H1 (cell line): ENCODE measurements around the gene HBM. TPM values are rescaled to one million over a fixed set of nuclear protein-coding genes. Genes with fewer than 3 reads are reported as not detected.

Experiments
- CTCF ChIA-PET: fragments of 300-600 bp; sonication (Branson Sonifier 250); formaldehyde crosslinking; loops from one replicate; lab custom pipeline; 2021; ENCODE audit not compliant: partially characterized antibody; lab: Charles Lee
- POLR2A ChIA-PET: fragments of 300-600 bp; sonication (Branson Sonifier 250); formaldehyde crosslinking; loops from one replicate; lab custom pipeline; 2021; ENCODE audit warnings: inconsistent platforms; ENCODE audit not compliant: partially characterized antibody; lab: Charles Lee
- DNase-seq, 2 experiments: peaks; one replicate each; pipeline versions ENCODE4 v3.0.0 to v3.0.0-alpha.2; 2010 to 2022; ENCODE audit warnings: low spot score in 2 of 2, low read depth in 1 of 2, mixed read lengths in 1 of 2
- FAIRE-seq: peaks from 2 replicates; lab custom pipeline; 2011; peaks lifted over from hg19 to GRCh38; lab: Jason Lieb, UNC
- H2AFZ ChIP-seq: 2 replicates; pipeline ENCODE4 v1.8.1; 2012; ENCODE audit warnings: low read length, inconsistent platforms
- H2AK5ac ChIP-seq: 2 replicates; pipeline ENCODE4 v1.6.1; 2013; ENCODE audit warnings: low read depth, low read length
- H2BK120ac ChIP-seq: replicated peaks from 2 replicates; pipeline ENCODE3; 2013; ENCODE audit warnings: low read depth, low read length, inconsistent platforms
- H2BK12ac ChIP-seq: 2 replicates; pipeline ENCODE4 v1.6.1; 2013; ENCODE audit warnings: low read depth, low read length
- H2BK15ac ChIP-seq: 2 replicates; pipeline ENCODE4 v1.6.1; 2013; ENCODE audit warnings: low read length
- H2BK20ac ChIP-seq: 2 replicates; pipeline ENCODE4 v1.6.1; 2013; ENCODE audit warnings: low read length
- H2BK5ac ChIP-seq: 2 replicates; pipeline ENCODE4 v1.6.1; 2013; ENCODE audit warnings: low read depth, low read length
- H3K14ac ChIP-seq: 2 replicates; pipeline ENCODE4 v1.6.1; 2013; ENCODE audit warnings: inconsistent platforms; ENCODE audit not compliant: insufficient read length
- H3K18ac ChIP-seq: 2 replicates; pipeline ENCODE4 v1.6.1; 2013; ENCODE audit warnings: low read length; ENCODE audit errors: extremely low read depth
- H3K23ac ChIP-seq: 2 replicates; pipeline ENCODE4 v1.6.1; 2013; ENCODE audit warnings: inconsistent platforms; ENCODE audit not compliant: insufficient read length
- H3K23me2 ChIP-seq: 2 replicates; pipeline ENCODE4 v1.6.1; 2013; ENCODE audit warnings: low read depth, low read length
- H3K27ac ChIP-seq: 2 replicates; pipeline ENCODE4 v1.6.1; 2011; ENCODE audit warnings: low read depth, low read length, inconsistent platforms
- H3K27me3 ChIP-seq, 4 experiments: replicated peaks in 1 of 4; 1 replicate in 1 of 4; 2 replicates in 3 of 4; pipeline versions ENCODE4 v1.6.1 to v1.8.1; 2011 to 2013; ENCODE audit warnings: low read length in 3 of 4, mild to moderate bottlenecking in 3 of 4, inconsistent platforms in 2 of 4, mixed read lengths in 2 of 4, moderate library complexity in 1 of 4; ENCODE audit not compliant: control insufficient read depth in 3 of 4, insufficient read depth in 3 of 4; ENCODE audit errors: extremely low read depth in 1 of 4
- H3K36me3 ChIP-seq, 4 experiments: 2 replicates each; pipeline versions ENCODE4 v1.6.1 to v1.8.1; 2011 to 2013; ENCODE audit warnings: mild to moderate bottlenecking in 4 of 4, low read length in 3 of 4, moderate library complexity in 2 of 4, control low read depth in 1 of 4, inconsistent platforms in 1 of 4; ENCODE audit not compliant: insufficient read depth in 4 of 4, control insufficient read depth in 2 of 4
- H3K4ac ChIP-seq: replicated peaks from 2 replicates; pipeline ENCODE3; 2013; ENCODE audit warnings: low read length, low read depth, mixed read lengths, inconsistent platforms; ENCODE audit not compliant: insufficient read length
- H3K4me1 ChIP-seq, 4 experiments: replicated peaks in 1 of 4; 1 replicate in 1 of 4; 2 replicates in 3 of 4; pipeline versions ENCODE4 v1.6.1 to v1.8.1; 2011 to 2013; ENCODE audit warnings: low read length in 3 of 4, inconsistent platforms in 2 of 4, mixed read lengths in 1 of 4; ENCODE audit not compliant: insufficient read depth in 4 of 4, control insufficient read depth in 3 of 4
- H3K4me2 ChIP-seq, 2 experiments: 2 replicates each; pipeline versions ENCODE4 v1.6.1 to v1.8.1; 2011 to 2013; ENCODE audit warnings: low read depth in 2 of 2, low read length in 2 of 2, control low read depth in 1 of 2, inconsistent platforms in 1 of 2, mild to moderate bottlenecking in 1 of 2; ENCODE audit not compliant: insufficient read depth in 1 of 2
- H3K4me3 ChIP-seq, 4 experiments: fragments of 200-600, 300-600 bp in 1 of 4; sonication (generic), shearing (Covaris generic), sonication (Bioruptor Twin) in 1 of 4; 2 replicates each; pipeline versions ENCODE4 v1.5.1 to v1.8.1; 2011 to 2016; ENCODE audit warnings: low read length in 4 of 4, low read depth in 3 of 4, control low read depth in 2 of 4, inconsistent platforms in 2 of 4, mild to moderate bottlenecking in 2 of 4, mixed read lengths in 1 of 4, moderate library complexity in 1 of 4; ENCODE audit not compliant: insufficient read depth in 2 of 4; ENCODE audit errors: extremely low read depth in 1 of 4
- H3K56ac ChIP-seq: replicated peaks from 2 replicates; pipeline ENCODE3; 2013; ENCODE audit warnings: low read depth, mild to moderate bottlenecking, mixed read lengths, low read length, inconsistent platforms; ENCODE audit not compliant: insufficient read length
- H3K79me1 ChIP-seq: 2 replicates; pipeline ENCODE4 v1.6.1; 2013; ENCODE audit warnings: low read depth, low read length, control low read depth
- H3K79me2 ChIP-seq, 2 experiments: 2 replicates each; pipeline versions ENCODE4 v1.6.1 to v1.8.1; 2012 to 2013; ENCODE audit warnings: low read length in 2 of 2, mild to moderate bottlenecking in 2 of 2, inconsistent platforms in 1 of 2; ENCODE audit not compliant: insufficient read depth in 2 of 2, control insufficient read depth in 1 of 2
- H3K9ac ChIP-seq, 4 experiments: replicated peaks in 1 of 4; 1 replicate in 1 of 4; 2 replicates in 3 of 4; pipeline versions ENCODE4 v1.6.1 to v1.8.1; 2011 to 2013; ENCODE audit warnings: low read depth in 3 of 4, low read length in 3 of 4, control low read depth in 2 of 4, mild to moderate bottlenecking in 2 of 4, moderate library complexity in 2 of 4, inconsistent platforms in 1 of 4; ENCODE audit errors: extremely low read depth in 1 of 4
- H3K9me3 ChIP-seq, 2 experiments: 2 replicates each; pipeline versions ENCODE4 v1.6.1 to v1.8.1; 2012 to 2013; ENCODE audit warnings: mild to moderate bottlenecking in 2 of 2, moderate library complexity in 2 of 2, control low read depth in 1 of 2, inconsistent platforms in 1 of 2, low read depth in 1 of 2, low read length in 1 of 2, mixed read lengths in 1 of 2; ENCODE audit not compliant: insufficient read depth in 2 of 2
- H4K20me1 ChIP-seq, 2 experiments: replicated peaks in 1 of 2; 2 replicates each; pipeline versions ENCODE3 to v1.8.1; 2011 to 2013; ENCODE audit warnings: inconsistent platforms in 2 of 2, low read length in 2 of 2, mild to moderate bottlenecking in 1 of 2; ENCODE audit not compliant: insufficient read depth in 2 of 2, control insufficient read depth in 1 of 2
- H4K5ac ChIP-seq: 2 replicates; pipeline ENCODE4 v1.6.1; 2013; ENCODE audit warnings: low read length, low read depth, mixed read lengths, inconsistent platforms; ENCODE audit not compliant: insufficient read length
- H4K8ac ChIP-seq: 2 replicates; pipeline ENCODE4 v1.8.0; 2013; ENCODE audit warnings: mild to moderate bottlenecking, moderate library complexity, low read length, inconsistent platforms; ENCODE audit not compliant: insufficient read depth; ENCODE audit errors: extremely low read depth
- H4K91ac ChIP-seq: replicated peaks from 2 replicates; pipeline ENCODE3; 2013; ENCODE audit warnings: low read length, mixed read lengths, inconsistent platforms; ENCODE audit not compliant: insufficient read length
- EZH2 ChIP-seq: fragments of 200-600 bp; sonication (generic); IDR thresholded peaks from 2 replicates; pipeline ENCODE4 v1.7.1; 2012; ENCODE audit warnings: low read depth, mild to moderate bottlenecking, moderate library complexity, low read length, inconsistent platforms; ENCODE audit not compliant: severe bottlenecking
- HDAC6 ChIP-seq: IDR thresholded peaks from one replicate; pipeline ENCODE4 v1.7.1; 2012; ENCODE audit warnings: low read depth, mild to moderate bottlenecking, inconsistent platforms, low read length, moderate library complexity
- JUN ChIP-seq: IDR thresholded peaks from 2 replicates; pipeline ENCODE4 v1.6.1; 2011; ENCODE audit warnings: low read depth, mild to moderate bottlenecking, improper control_type of control experiment, low read length
- NANOG ChIP-seq: IDR thresholded peaks from 2 replicates; pipeline ENCODE4 v1.6.1; 2011; ENCODE audit warnings: low read length, low read depth, mild to moderate bottlenecking, inconsistent platforms; ENCODE audit not compliant: insufficient read depth, poor library complexity, severe bottlenecking
- NRF1 ChIP-seq: IDR thresholded peaks from 2 replicates; pipeline ENCODE4 v1.6.1; 2011; ENCODE audit warnings: mild to moderate bottlenecking, low read depth, low read length, improper control_type of control experiment
- POU5F1 ChIP-seq: IDR thresholded peaks from 2 replicates; pipeline ENCODE4 v1.6.1; 2011; ENCODE audit warnings: low read depth, mild to moderate bottlenecking, low read length, moderate library complexity
- SIN3A ChIP-seq, 2 experiments: IDR thresholded peaks in 1 of 2; conservative IDR thresholded peaks in 1 of 2; 2 replicates each; pipeline ENCODE4 v1.6.1; 2011 to 2012; ENCODE audit warnings: low read length in 2 of 2, improper control_type of control experiment in 1 of 2, low read depth in 1 of 2, mild to moderate bottlenecking in 1 of 2
- SP2 ChIP-seq: IDR thresholded peaks from 2 replicates; pipeline ENCODE4 v1.6.1; 2012; ENCODE audit warnings: mild to moderate bottlenecking, low read length, inconsistent platforms
- SUZ12 ChIP-seq: fragments of 200-600 bp; sonication (generic); IDR thresholded peaks from 2 replicates; pipeline ENCODE4 v1.6.1; 2012; ENCODE audit warnings: mild to moderate bottlenecking, inconsistent platforms, low read length, moderate library complexity, mixed read lengths
- WGBS, 2 experiments: shearing (Covaris generic) in 1 of 2; methylation state at CpG; one replicate each; pipeline versions ENCODE4 v1.1.6 to v1.1.7; 2013 to 2015; ENCODE audit warnings: low lambda C conversion rate in 2 of 2, mixed read lengths in 2 of 2, inconsistent platforms in 1 of 2, low coverage in 1 of 2, missing lambda C conversion rate in 1 of 2; ENCODE audit not compliant: insufficient replicate concordance in 2 of 2, insufficient coverage in 1 of 2, insufficient read length in 1 of 2; ENCODE audit errors: extremely low coverage in 1 of 2, missing lambda C conversion rate in 1 of 2; 5-methylcytosine and 5-hydroxymethylcytosine counted together
- polyA plus RNA-seq, 7 experiments: library from polyadenylated mRNA; depleted of rRNA in 3 of 7; stranded (reverse) in 5 of 7; unstranded in 2 of 7; fragments of >200 nt in 5 of 7; fragments of 200-250 nt in 2 of 7; gene quantifications; 1 replicate in 5 of 7; 2 replicates in 1 of 7; 4 replicates in 1 of 7; pipeline versions ENCODE4 v1.2.1 to v1.2.3, GENCODE V29; 2011 to 2013; ENCODE audit warnings: missing spikeins in 2 of 7, mixed read lengths in 2 of 7
- total RNA-seq: library from RNA; stranded (reverse); fragmentation: NEBNext Ultra II Directional; extraction: Animal tissue kit (Norgen Biotek cat#: 25700); gene quantifications from 2 replicates; pipeline ENCODE4 v1.2.1, GENCODE V29; 2021

HBM gene
- total and polyA plus RNA-seq, 2 of the 8 experiments (the other 6 are each of a cell fraction or from before 2014, with no cell fraction given), result 0.88 TPM; not detected in 1

- H3K4me3 ChIP-seq, result peak overlapping the region in 1 of 4 experiments; percentile 16; a peak in 1 of 8 replicates
- no peak overlapping the region for H2BK120ac ChIP-seq
- H3K79me1 ChIP-seq, result no peaks in the 10 kb centered on the region
- H2AFZ ChIP-seq, result no peak overlapping the region
- no peak overlapping the region for H4K8ac ChIP-seq
- no peak overlapping the region for H3K56ac ChIP-seq
- DNase-seq, result no peak
- no peak overlapping the region for H4K5ac ChIP-seq
- no peak overlapping the region for H3K9ac ChIP-seq
- no peak overlapping the region for H2BK5ac ChIP-seq
- H3K27me3 ChIP-seq, result peaks cover 54 to 76% (median 69%) of the 10 kb centered on the region in 4 experiments
- no peaks in the 10 kb centered on the region for H3K9me3 ChIP-seq
- H2AK5ac ChIP-seq, result no peak overlapping the region
- H3K23ac ChIP-seq, result no peak overlapping the region
- CTCF ChIA-PET, result interaction anchor here (0.7 to 2.5 kb wide), 4 partner anchors 10 to 112 kb away, joined by 3 to 14 read pairs (median 5); no protein-coding TSS in a partner anchor
- no peak overlapping the region for H3K14ac ChIP-seq
- no peak overlapping the region for H4K91ac ChIP-seq
- no peaks in the 10 kb centered on the region for H3K36me3 ChIP-seq
- H3K27ac ChIP-seq, result no peak overlapping the region
- peaks cover 0 to 9% (median 4%) of the 10 kb centered on the region in 4 experiments; a peak in 5 of 7 replicates for H3K4me1 ChIP-seq
- peaks cover 9% of the 10 kb centered on the region; the same call in 1 of the 2 replicates for H3K23me2 ChIP-seq
- H2BK12ac ChIP-seq, result no peak overlapping the region
- H3K4ac ChIP-seq, result no peak overlapping the region
- FAIRE-seq, result no peak
- H2BK20ac ChIP-seq, result no peak overlapping the region
- H3K4me2 ChIP-seq, result peak overlapping the region in 1 of 2 experiments; percentile 33; a peak in 1 of 4 replicates
- no peak overlapping the region for H2BK15ac ChIP-seq
- TF ChIP-seq NANOG, result no peak
- TF ChIP-seq JUN, result no peak
- no peak for TF ChIP-seq SP2
- peak; percentile 60; the same call in 1 of the 2 replicates for TF ChIP-seq SUZ12
- TF ChIP-seq SIN3A (conservative IDR thresholded peaks at IDR 0.05 in 1 of 2, IDR thresholded peaks at IDR 0.05 in 1 of 2; ENCODE audit: low read depth in 1 of 2, low read length in 2 of 2), result no peak
- TF ChIP-seq POU5F1, result no peak
- TF ChIP-seq EZH2, result peak; percentile 36
- TF ChIP-seq NRF1, result no peak
- no peak for TF ChIP-seq HDAC6
- no peaks in the 10 kb centered on the region for H3K79me2 ChIP-seq
- POLR2A ChIA-PET, result interaction anchor here (0.6 to 2.3 kb wide), 3 partner anchors 10 to 20 kb away, joined by 3 to 16 read pairs (median 4); partner anchors contain the start of gene HBM
- 28% methylated on average over 11 of the region's 13 CpGs; no CpG with 5 or more reads in 1 of the 2 experiments for WGBS, 2 experiments
- H3K18ac ChIP-seq, result no peak overlapping the region
- H4K20me1 ChIP-seq, result peaks cover 11 to 20% of the 10 kb centered on the region in 2 experiments
Observed at GRCh38 chr16:177394-177822, 11.6 kb downstream of the HBM start.
